GM03348 (cell line): ENCODE results near the gene NRXN3.

ENCODE experiments used
- DNase-seq: peaks from one replicate; pipeline ENCODE4 v3.0.0; 2012; ENCODE audit warnings: low spot score

Gene NRXN3

DNA sequence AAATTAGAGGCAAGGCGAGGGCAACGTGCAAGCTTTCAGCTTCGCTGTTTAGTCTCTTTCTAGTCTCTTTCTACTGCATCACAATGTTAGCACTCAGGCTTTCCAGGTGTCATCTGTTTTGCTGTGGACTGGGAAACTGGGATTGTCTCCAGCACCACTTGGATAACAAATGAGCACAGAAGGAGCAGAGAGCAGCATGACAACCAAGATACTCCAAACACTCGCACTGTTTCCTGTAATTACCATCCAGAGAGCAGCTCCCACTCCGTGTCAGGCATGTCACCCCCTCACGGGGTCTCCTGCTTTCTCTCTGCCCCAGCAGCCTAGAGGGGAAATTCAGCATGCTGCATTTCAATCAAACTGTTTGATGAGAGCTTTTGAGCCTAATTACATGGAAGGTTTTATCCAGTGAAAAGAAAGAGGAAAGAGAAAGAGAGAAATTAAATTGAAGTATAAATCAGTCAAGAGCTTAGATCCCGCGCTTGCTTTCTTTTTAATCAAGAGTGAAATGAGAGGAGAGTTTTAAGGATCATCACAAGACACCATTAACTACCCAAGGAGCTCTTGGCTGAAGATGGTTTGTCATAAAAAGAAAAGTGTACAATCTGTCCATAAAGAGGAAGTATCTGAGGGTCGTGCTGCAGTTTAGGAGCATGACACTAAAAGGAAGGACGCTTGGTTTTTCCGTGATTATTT lies 1123.5 kb downstream of the NRXN3 start:
- DNase-seq, result no peak

DNA sequence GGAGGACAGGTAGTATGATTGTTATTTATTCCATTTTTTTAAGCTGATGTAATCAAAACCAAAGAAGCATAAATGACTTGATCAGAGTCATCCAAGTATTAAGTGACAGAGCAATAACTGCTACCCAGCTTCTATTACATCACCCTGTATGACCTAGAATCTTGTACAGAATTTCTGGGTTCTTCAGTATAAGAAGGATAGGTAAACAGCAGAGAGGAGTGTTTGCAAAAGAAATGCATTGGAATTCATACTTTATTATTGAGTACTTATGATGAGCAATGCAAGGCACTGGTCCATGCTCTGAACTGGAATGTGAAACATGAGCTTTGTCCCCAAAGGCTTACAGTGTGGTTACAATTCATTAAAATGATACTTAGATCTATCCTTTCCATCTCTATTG lies 1124.3 kb downstream of the NRXN3 start:
- peak; percentile 31 for DNase-seq

DNA sequence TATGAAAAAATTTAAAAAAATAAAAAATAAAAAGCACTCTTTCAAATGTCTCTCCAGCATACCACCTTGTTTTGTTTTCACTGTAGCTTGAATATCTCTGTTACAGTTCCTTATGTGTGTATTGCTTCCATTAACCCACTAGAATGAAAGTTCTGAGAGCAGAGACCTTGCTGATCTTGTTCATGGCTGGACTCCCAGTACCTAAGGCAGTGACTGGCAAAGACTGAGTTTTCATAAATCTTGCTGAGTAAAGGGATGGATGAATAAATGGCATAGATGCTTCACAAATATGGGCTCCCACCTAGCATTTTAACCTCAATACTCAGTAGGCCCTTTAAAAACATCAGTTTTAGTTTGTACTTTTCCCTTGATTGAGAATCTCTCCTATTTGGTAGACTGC lies 1125.2 kb downstream of the NRXN3 start:
- DNase-seq, result no peak

GRCh38 chr14:79298373-79298772 lies 1128.2 kb downstream of the NRXN3 start:
- no peak for DNase-seq

DNA sequence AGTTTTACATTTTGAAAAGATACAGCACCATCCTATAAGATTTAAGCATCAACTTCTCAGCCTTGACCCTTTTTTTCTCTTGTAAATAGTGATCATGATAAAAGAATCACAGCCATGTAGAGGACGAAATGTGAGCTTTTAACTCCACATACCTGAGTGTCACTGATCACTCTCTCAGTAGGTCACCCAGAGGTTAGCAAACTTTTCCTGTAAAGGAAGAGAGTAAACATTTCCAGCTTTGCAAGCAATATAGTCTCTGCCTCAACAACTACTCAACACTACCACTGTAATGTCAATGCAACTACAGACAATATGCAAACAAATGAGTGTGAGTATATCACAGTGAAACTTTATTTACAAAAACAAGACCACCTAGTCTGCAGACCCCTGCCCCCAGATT lies 1129.0 kb downstream of the NRXN3 start:
- no peak for DNase-seq

GRCh38 chr14:79304279-79304678 lies 1134.1 kb downstream of the NRXN3 start:
- DNase-seq, result no peak

GRCh38 chr14:79306546-79306945 lies 1136.4 kb downstream of the NRXN3 start:
- DNase-seq, result no peak

DNA sequence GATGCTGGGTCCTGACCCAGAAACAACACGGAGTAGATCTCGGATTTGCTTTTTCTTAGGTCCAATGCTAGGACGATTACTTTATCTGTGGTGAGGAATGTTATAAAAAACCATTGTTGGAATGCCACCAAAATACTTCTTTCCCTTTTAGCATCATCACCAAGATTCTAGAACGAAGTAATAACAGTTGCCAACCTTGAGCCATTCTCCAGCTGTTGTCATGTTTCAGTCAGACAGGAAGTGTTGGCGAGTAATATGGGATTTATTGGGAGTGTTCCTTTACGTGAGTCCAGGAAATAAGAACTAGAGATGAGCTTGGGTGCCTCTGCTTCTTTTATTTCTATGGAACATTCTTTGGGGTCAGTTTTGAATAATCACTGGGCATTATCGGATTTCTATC lies 1148.2 kb downstream of the NRXN3 start:
- DNase-seq, result peak; percentile 9

- no peak for DNase-seq
These were observed 1150.4 kb downstream of the NRXN3 start for GRCh38 chr14:79320561-79320960.

GRCh38 chr14:79321070-79321469 lies 1150.9 kb downstream of the NRXN3 start:
- DNase-seq, result no peak

DNA sequence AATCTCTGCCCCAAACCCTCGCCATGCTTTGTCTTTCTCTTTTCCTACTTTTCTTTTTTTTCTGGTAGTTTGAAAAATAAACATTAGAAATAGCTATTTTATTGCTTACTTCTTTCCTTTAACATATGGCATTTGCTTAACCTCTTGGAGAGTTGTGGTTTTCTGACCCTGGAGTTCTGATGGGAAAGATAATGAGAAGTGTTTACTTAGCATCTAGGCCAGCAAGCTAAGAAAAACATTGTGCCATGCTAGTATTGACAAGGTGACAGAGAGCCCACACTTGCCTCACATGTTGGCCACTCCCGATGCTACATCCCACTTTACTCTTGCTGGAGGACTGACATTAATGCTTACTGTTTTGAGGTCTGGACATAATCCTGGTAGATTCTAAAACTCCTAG lies 1154.9 kb downstream of the NRXN3 start:
- DNase-seq, result no peak

DNA sequence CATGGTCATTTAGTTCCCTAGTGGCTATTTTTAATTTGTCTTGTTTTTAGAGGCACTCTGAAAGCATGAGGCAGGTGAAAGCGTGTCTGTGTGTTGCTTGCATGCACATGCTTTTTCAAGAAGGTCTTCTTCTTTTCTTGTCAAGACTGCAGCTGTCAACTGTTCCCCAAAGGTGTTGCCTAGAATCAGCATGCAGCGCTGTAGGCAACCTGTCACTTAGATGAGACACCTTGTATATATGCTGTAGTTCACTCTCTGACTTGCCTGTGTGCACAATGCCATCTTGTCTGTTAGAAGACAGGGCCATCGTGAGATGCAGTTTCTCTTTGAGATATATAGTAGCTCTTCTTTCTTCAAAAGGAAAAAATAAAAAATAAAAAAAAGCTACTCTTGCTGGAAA lies 1155.4 kb downstream of the NRXN3 start:
- no peak for DNase-seq

- DNase-seq, result peak; percentile 14
These were observed 1158.7 kb downstream of the NRXN3 start for GRCh38 chr14:79328863-79329262.

GRCh38 chr14:79331830-79332229 lies 1161.7 kb downstream of the NRXN3 start:
- DNase-seq, result no peak

GRCh38 chr14:79332504-79333197 lies 1162.5 kb downstream of the NRXN3 start:
- DNase-seq, result no peak

- no peak for DNase-seq
These were observed 1163.0 kb downstream of the NRXN3 start for GRCh38 chr14:79333198-79333546.

DNA sequence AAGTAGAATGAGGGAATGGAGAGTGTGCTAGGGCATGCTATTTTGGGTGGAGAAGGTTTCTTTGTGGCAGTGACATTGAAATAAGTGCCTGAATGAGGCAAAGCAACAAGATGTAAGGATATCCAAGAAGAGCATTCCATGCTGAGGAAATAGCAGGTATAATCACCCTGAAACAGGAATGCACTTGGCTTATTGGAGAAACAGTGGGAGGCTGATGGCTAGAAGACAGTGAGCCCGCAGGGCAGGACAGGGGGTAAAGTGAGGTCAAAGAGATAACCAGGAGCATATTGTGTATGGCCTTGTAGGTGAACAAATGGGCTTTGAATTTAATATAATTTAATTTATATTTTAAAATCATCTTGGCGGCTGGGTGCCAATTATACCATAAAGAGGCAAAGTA lies 1164.1 kb downstream of the NRXN3 start:
- DNase-seq, result no peak

DNA sequence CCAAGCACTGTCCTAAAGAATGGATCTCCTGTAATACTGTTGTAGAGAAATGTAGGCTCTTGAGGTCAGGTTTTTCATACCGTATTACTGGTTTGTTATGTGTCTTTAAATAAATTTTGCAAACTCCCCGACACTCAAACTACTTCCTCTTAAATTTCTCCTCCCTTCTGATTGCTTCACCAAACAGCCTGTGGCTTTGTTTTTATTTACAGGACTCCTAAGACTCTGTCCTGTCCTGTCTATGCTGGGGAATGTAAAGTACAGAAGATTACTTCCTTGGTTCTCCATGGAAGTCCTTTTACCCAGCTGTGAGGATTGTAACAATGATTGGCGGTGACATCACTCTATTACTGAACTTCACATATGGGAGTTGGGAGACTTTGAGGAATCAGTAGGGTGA lies 1167.6 kb downstream of the NRXN3 start:
- DNase-seq, result no peak

- DNase-seq, result no peak
These were observed 1172.8 kb downstream of the NRXN3 start for GRCh38 chr14:79342942-79343341.

GRCh38 chr14:79351011-79351410 lies 1180.8 kb downstream of the NRXN3 start:
- DNase-seq, result no peak

DNA sequence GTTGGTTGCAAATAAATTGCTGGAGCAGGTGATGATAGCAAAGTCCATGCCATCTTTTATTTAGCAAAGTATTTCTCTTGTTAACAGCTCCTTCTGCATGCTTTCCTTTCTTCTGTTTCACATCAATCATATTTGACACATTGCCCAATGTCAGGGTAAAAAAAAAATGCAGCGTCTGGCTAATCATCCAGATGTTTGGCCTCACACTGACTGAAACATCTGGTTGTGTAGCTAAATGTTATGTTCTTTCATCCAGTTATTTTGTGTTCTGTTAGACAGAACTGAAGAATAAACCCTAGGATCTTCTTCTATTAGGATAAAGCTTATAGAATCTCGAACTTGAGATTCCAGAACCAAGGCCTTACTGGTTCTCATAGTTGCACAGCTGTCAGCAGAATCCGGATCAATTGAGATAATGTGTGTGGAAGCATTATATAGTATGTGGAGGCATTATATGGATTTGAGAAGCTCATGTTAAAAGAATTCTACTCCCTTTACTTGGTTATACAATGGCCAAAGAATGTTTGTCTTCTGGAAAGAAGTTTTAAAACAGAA lies 1182.0 kb downstream of the NRXN3 start:
- peak; percentile 7 for DNase-seq

GRCh38 chr14:79354336-79354735 lies 1184.2 kb downstream of the NRXN3 start:
- no peak for DNase-seq

GRCh38 chr14:79356040-79356439 lies 1185.9 kb downstream of the NRXN3 start:
- no peak for DNase-seq

DNA sequence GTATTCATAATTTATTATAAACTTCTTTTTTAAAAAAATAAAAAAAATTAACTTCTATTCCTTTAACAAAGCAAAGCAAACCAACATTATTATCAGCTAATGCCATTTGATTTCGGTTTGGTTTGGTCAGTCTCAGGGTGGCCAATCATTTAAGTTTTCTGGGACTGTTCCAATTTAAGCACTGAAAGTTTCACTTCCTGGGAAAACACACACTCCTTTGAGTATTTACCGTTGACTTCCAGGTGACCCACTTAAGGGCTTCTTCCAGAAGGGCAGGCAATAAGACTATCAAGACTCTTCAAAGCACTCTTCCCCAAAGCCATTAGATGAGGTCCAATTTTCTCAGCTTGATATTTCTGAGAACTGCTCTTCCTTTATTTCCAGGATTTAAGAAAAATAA lies 1187.1 kb downstream of the NRXN3 start:
- no peak for DNase-seq
